Loucy (cell line): ENCODE results near the gene AIDA.

ENCODE experiments used
- H2AFZ ChIP-seq: fragments of 200-600 bp; sonication (generic); 2 replicates; pipeline ENCODE4 v1.6.0; 2016; ENCODE audit warnings: antibody characterized with exemption, mild to moderate bottlenecking, low read length, moderate library complexity
- H3F3A ChIP-seq: fragments of 200-600 bp; 2 replicates; pipeline ENCODE4 v1.6.0; 2016; ENCODE audit warnings: antibody characterized with exemption, low read depth, mild to moderate bottlenecking
- H3K27me3 ChIP-seq: fragments of 200-600 bp; sonication (generic); 2 replicates; pipeline ENCODE4 v1.6.1; 2014; ENCODE audit warnings: low read length, mild to moderate bottlenecking; ENCODE audit not compliant: insufficient read depth, poor library complexity, severe bottlenecking
- H3K36me3 ChIP-seq: fragments of 200-600 bp; sonication (generic); 2 replicates; pipeline ENCODE4 v1.6.1; 2016; ENCODE audit warnings: low read length; ENCODE audit not compliant: insufficient read depth
- H3K4me1 ChIP-seq: fragments of 200-600 bp; sonication (generic); 2 replicates; pipeline ENCODE4 v1.5.1; 2014; ENCODE audit warnings: low read length, mild to moderate bottlenecking; ENCODE audit not compliant: insufficient read depth, poor library complexity, severe bottlenecking
- H3K4me2 ChIP-seq: fragments of 200-600 bp; sonication (generic); 2 replicates; pipeline ENCODE4 v1.6.0; 2014; ENCODE audit warnings: antibody characterized with exemption, low read length, low read depth, mild to moderate bottlenecking; ENCODE audit not compliant: poor library complexity, severe bottlenecking
- H3K4me3 ChIP-seq: fragments of 200-600 bp; sonication (generic); 2 replicates; pipeline ENCODE4 v1.5.1; 2014; ENCODE audit warnings: low read length, mild to moderate bottlenecking, mixed read lengths; ENCODE audit not compliant: poor library complexity, severe bottlenecking
- H3K79me2 ChIP-seq: fragments of 200-600 bp; sonication (generic); 2 replicates; pipeline ENCODE4 v1.6.1; 2014; ENCODE audit warnings: low read length; ENCODE audit not compliant: insufficient read depth
- H3K9ac ChIP-seq: fragments of 200-600 bp; sonication (generic); 2 replicates; pipeline ENCODE4 v1.6.0; 2014; ENCODE audit warnings: mild to moderate bottlenecking, low read depth, low read length, moderate library complexity; ENCODE audit not compliant: poor library complexity, severe bottlenecking
- H3K9me2 ChIP-seq: fragments of 200-600 bp; sonication (generic); replicated peaks from 2 replicates; pipeline ENCODE4 v1.6.1; 2016; ENCODE audit warnings: low read depth, low read length, mixed read lengths
- H3K9me3 ChIP-seq: fragments of 200-600 bp; sonication (generic); 2 replicates; pipeline ENCODE4 v1.6.1; 2014; ENCODE audit warnings: mild to moderate bottlenecking, antibody characterized with exemption, low read length, low read depth; ENCODE audit not compliant: insufficient read depth
- H4K20me1 ChIP-seq: fragments of 200-600 bp; sonication (generic); 2 replicates; pipeline ENCODE4 v1.6.0; 2014; ENCODE audit warnings: antibody characterized with exemption, low read length, mild to moderate bottlenecking; ENCODE audit not compliant: insufficient read depth, poor library complexity, severe bottlenecking
- EZH2phosphoT487 ChIP-seq: fragments of 200-600 bp; IDR thresholded peaks from 2 replicates; pipeline ENCODE4 v1.6.1; 2018; ENCODE audit warnings: antibody characterized with exemption, mild to moderate bottlenecking, moderate library complexity, borderline replicate concordance
- TF ChIP-seq, protein P1 (sequence below): fragments of 200-600 bp; sonication (generic); conservative IDR thresholded peaks from 2 replicates; pipeline ENCODE4 v1.5.1; 2014; ENCODE audit warnings: mild to moderate bottlenecking, antibody characterized with exemption, low read length

Gene AIDA

DNA sequence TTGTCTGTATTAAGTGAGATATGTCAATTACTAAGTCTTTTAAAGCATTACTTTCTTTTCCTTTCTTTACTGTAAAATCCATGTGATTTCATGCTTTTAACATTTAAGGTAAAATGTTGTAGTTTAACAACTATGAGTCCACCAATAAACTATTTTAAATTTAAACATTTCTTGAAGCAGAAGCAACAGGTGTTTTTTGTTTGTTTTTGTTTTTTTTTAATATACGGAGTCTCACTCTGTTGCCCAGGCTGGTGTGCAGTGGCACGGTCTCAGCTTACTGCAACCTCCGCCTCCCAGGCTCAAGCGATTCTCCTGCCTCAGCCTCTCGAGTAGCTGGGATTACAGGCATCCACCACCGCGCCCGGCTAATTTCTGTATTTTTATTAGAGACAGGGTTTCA is 15.6 kb downstream of the AIDA start:
- Histone ChIP-seq H3K79me2 (0 out of 2 replicates have a peak, but pooled peaks cover 7% of the 10 kb centered on the region), H2AFZ (no peak overlapping the region), H3K4me2 (no peak overlapping the region), H3K9ac (no peak overlapping the region), H3K9me3 (no peaks in the 10 kb centered on the region), H3K9me2 (no peaks in the 10 kb centered on the region), H3F3A (no peaks in the 10 kb centered on the region), H3K36me3 (peaks cover 14% of the 10 kb centered on the region; the same call in 1 of the 2 replicates), H3K4me1 (no peaks in the 10 kb centered on the region), H3K27me3 (no peaks in the 10 kb centered on the region), H4K20me1 (no peaks in the 10 kb centered on the region), H3K4me3 (no peak overlapping the region)
- no peak for TF ChIP-seq EZH2phosphoT487
- TF ChIP-seq, protein P1, sequence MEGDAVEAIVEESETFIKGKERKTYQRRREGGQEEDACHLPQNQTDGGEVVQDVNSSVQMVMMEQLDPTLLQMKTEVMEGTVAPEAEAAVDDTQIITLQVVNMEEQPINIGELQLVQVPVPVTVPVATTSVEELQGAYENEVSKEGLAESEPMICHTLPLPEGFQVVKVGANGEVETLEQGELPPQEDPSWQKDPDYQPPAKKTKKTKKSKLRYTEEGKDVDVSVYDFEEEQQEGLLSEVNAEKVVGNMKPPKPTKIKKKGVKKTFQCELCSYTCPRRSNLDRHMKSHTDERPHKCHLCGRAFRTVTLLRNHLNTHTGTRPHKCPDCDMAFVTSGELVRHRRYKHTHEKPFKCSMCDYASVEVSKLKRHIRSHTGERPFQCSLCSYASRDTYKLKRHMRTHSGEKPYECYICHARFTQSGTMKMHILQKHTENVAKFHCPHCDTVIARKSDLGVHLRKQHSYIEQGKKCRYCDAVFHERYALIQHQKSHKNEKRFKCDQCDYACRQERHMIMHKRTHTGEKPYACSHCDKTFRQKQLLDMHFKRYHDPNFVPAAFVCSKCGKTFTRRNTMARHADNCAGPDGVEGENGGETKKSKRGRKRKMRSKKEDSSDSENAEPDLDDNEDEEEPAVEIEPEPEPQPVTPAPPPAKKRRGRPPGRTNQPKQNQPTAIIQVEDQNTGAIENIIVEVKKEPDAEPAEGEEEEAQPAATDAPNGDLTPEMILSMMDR, result no peak

DNA sequence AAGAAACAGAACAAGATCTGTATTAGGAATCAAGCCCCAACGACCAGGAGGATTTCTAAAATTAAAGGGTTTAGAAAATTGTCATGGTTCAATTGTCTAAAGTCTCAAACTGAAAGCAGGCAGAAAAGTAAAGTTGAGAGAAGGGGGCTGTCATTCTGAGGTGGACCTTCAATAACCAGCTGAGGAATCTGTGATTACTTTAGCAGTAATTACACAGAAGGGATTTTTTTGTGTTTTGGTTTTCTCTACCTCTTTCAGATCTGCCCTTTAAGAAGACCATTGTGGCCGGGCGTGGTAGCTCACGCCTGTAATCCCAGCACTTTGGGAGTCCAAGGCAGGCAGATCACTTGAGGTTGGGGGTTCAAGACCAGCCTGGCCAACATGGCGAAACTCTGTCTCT is 17.4 kb downstream of the AIDA start:
- Histone ChIP-seq H3K4me1 (no peaks in the 10 kb centered on the region), H3K4me3 (no peak overlapping the region), H3K36me3 (peaks cover 10% of the 10 kb centered on the region; the same call in 1 of the 2 replicates), H3F3A (no peaks in the 10 kb centered on the region), H2AFZ (no peak overlapping the region), H3K9ac (no peak overlapping the region), H3K79me2 (0 out of 2 replicates have a peak, but pooled peaks cover 7% of the 10 kb centered on the region), H3K9me2 (no peaks in the 10 kb centered on the region), H3K27me3 (no peaks in the 10 kb centered on the region), H3K4me2 (no peak overlapping the region), H4K20me1 (no peaks in the 10 kb centered on the region), H3K9me3 (no peaks in the 10 kb centered on the region)
- TF ChIP-seq, protein P1, result no peak
- TF ChIP-seq EZH2phosphoT487, result no peak

DNA sequence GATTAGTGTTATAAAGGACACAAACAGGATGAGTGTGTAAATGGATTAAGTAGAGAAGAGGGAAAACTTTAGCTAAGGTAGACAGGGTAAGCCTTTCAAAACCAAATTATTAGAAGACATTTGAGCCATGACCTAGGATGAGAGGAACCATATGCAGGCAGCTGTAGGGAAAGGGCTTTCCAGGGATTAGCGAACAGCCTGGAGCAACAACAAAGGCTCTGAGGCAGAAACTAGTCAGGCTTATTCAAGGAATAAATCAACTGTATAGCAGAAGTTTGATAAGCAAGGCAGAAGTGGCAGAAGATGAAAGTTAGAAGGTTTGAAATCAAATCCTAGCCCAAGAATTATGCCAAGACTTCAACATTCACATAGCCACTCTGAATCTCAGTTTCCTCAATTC is 21.3 kb downstream of the AIDA start:
- Histone ChIP-seq H3K27me3 (no peaks in the 10 kb centered on the region), H2AFZ (no peak overlapping the region), H3K9me2 (no peaks in the 10 kb centered on the region), H3K36me3 (peaks cover 20% of the 10 kb centered on the region; the same call in 1 of the 2 replicates), H3K79me2 (0 out of 2 replicates have a peak, but pooled peaks cover 7% of the 10 kb centered on the region), H3K4me1 (no peaks in the 10 kb centered on the region), H3K9me3 (no peaks in the 10 kb centered on the region), H3K4me2 (no peak overlapping the region), H4K20me1 (no peaks in the 10 kb centered on the region), H3K4me3 (no peak overlapping the region), H3K9ac (no peak overlapping the region), H3F3A (no peaks in the 10 kb centered on the region)
- TF ChIP-seq, protein P1, result no peak
- TF ChIP-seq EZH2phosphoT487, result no peak
